Naive thymus-derived CD4-positive, alpha-beta T cell (primary cell): ENCODE data around the gene KSR1. TPM values are rescaled to one million over a fixed set of nuclear protein-coding genes. Genes with fewer than 3 reads are reported as not detected.

Source experiments
- ATAC-seq: fragments of 150-1000 bp; cut with Tn5 transposase; 2 replicates; pipeline ENCODE4 v1.10.0; 2021; ENCODE audit warnings: mild to moderate bottlenecking, moderate library complexity
- CTCF ChIA-PET: fragments of 350-600 bp; sonication (Branson Sonifier 250); formaldehyde crosslinking; loops from one replicate; lab custom pipeline; 2021; ENCODE audit warnings: antibody characterized with exemption; lab: Charles Lee
- POLR2A ChIA-PET: fragments of 350-600 bp; sonication (Branson Sonifier 250); formaldehyde crosslinking; loops from one replicate; lab custom pipeline; 2021; ENCODE audit warnings: antibody characterized with exemption, inconsistent platforms; lab: Charles Lee
- DNase-seq, 9 donors: peaks; one replicate each; pipeline versions ENCODE4 v3.0.0 to v3.0.0-alpha.2; 2020 to 2022; ENCODE audit warnings: mixed read lengths in 1 of 9
- H3K27ac ChIP-seq: one replicate; pipeline ENCODE4 v1.7.0; 2013; ENCODE audit warnings: mild to moderate bottlenecking, low read depth, low read length, moderate library complexity
- H3K27me3 ChIP-seq, 2 donors: one replicate each; pipeline ENCODE4 v1.7.0; 2013; ENCODE audit warnings: low read length in 2 of 2, mild to moderate bottlenecking in 2 of 2, moderate library complexity in 2 of 2; ENCODE audit not compliant: control insufficient read depth in 2 of 2, insufficient read depth in 2 of 2
- H3K36me3 ChIP-seq, 3 experiments: 1 replicate in 2 of 3; 2 replicates in 1 of 3; pipeline ENCODE4 v1.7.0; 2013; ENCODE audit warnings: low read length in 3 of 3, mild to moderate bottlenecking in 3 of 3, moderate library complexity in 1 of 3; ENCODE audit not compliant: insufficient read depth in 3 of 3, control insufficient read depth in 2 of 3
- H3K4me1 ChIP-seq, 2 donors: one replicate each; pipeline ENCODE4 v1.7.0; 2013; ENCODE audit warnings: low read length in 2 of 2, mild to moderate bottlenecking in 2 of 2, moderate library complexity in 1 of 2; ENCODE audit not compliant: control insufficient read depth in 2 of 2, insufficient read depth in 2 of 2
- H3K4me3 ChIP-seq: 2 replicates; pipeline ENCODE4 v1.7.0; 2013; ENCODE audit warnings: mild to moderate bottlenecking, low read length
- H3K9me3 ChIP-seq, 3 experiments: 1 replicate in 2 of 3; 2 replicates in 1 of 3; pipeline ENCODE4 v1.7.0; 2013; ENCODE audit warnings: low read length in 3 of 3; ENCODE audit not compliant: control insufficient read depth in 2 of 3
- H3K27ac Mint-ChIP-seq, 9 donors: one replicate each; pipeline ENCODE4 v1.8.0; 2020 to 2022; ENCODE audit warnings: mixed read lengths in 9 of 9, mild to moderate bottlenecking in 8 of 9, moderate library complexity in 5 of 9, inconsistent platforms in 2 of 9
- H3K27me3 Mint-ChIP-seq, 5 donors: one replicate each; pipeline ENCODE4 v1.8.0; 2021 to 2022; ENCODE audit warnings: mixed read lengths in 5 of 5, mild to moderate bottlenecking in 1 of 5
- H3K36me3 Mint-ChIP-seq, 5 donors: one replicate each; pipeline ENCODE4 v1.8.0; 2020 to 2022; ENCODE audit warnings: mixed read lengths in 5 of 5, mild to moderate bottlenecking in 3 of 5, inconsistent platforms in 1 of 5
- H3K4me1 Mint-ChIP-seq, 7 donors: one replicate each; pipeline ENCODE4 v1.8.0; 2020 to 2022; ENCODE audit warnings: mixed read lengths in 7 of 7, mild to moderate bottlenecking in 3 of 7, inconsistent platforms in 1 of 7
- H3K4me3 Mint-ChIP-seq, 10 donors: one replicate each; pipeline ENCODE4 v1.8.0; 2020 to 2022; ENCODE audit warnings: mild to moderate bottlenecking in 10 of 10, mixed read lengths in 10 of 10, moderate library complexity in 6 of 10, inconsistent platforms in 2 of 10
- H3K9me3 Mint-ChIP-seq, 11 donors: one replicate each; pipeline ENCODE4 v1.8.0; 2020 to 2022; ENCODE audit warnings: mixed read lengths in 11 of 11, mild to moderate bottlenecking in 4 of 11, inconsistent platforms in 1 of 11, moderate library complexity in 1 of 11
- intact Hi-C, 2 donors: fragments of 100-400 bp; cut with micrococcal nuclease; formaldehyde crosslinking; loops; one replicate each; pipeline ENCODE4 v1.15.1; 2023
- polyA plus RNA-seq, 2 donors: library from polyadenylated mRNA; unstranded; fragments of 300-500 nt; fragmentation: Illumina TruSeq; gene quantifications; one replicate each; pipeline ENCODE4 v1.2.3, GENCODE V29; 2021
- total RNA-seq, 6 experiments: library from RNA in 5 of 6; stranded (reverse) in 5 of 6; gene quantifications; 1 replicate in 5 of 6; 2 replicates in 1 of 6; pipeline ENCODE4 v1.2.3 and lab custom pipeline; 2021 to 2026

KSR1 gene
- total and polyA plus RNA-seq, 7 experiments from 2014 or later = 0.52 to 96.4 (median 23.3) TPM

DNA sequence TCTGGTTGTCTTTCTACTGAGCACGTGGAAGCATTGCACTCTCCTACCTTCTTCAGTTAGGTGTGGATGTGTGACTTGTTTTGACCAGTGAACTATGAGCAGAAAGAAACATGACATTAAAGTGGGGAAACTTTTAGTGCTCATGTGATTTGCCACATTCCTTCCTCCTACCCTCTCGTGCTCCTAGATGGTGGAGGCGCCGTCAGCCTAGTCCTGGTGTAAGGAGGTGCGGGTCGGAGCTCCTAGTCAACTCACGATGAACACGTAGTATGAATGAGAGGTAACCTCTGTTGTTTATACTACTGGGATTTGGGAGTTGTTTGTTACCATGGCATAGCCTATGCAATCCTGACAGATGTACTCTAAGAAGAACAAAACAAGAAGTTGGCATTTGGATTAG is 47.4 kb downstream of the KSR1 start:
- H3K9me3 ChIP-seq = no peaks in the 10 kb centered on the region
- intact Hi-C loops = no loop called here
- peaks cover 0 to 36% (median 31%) of the 10 kb centered on the region in 5 donors for H3K36me3 Mint-ChIP-seq

DNA sequence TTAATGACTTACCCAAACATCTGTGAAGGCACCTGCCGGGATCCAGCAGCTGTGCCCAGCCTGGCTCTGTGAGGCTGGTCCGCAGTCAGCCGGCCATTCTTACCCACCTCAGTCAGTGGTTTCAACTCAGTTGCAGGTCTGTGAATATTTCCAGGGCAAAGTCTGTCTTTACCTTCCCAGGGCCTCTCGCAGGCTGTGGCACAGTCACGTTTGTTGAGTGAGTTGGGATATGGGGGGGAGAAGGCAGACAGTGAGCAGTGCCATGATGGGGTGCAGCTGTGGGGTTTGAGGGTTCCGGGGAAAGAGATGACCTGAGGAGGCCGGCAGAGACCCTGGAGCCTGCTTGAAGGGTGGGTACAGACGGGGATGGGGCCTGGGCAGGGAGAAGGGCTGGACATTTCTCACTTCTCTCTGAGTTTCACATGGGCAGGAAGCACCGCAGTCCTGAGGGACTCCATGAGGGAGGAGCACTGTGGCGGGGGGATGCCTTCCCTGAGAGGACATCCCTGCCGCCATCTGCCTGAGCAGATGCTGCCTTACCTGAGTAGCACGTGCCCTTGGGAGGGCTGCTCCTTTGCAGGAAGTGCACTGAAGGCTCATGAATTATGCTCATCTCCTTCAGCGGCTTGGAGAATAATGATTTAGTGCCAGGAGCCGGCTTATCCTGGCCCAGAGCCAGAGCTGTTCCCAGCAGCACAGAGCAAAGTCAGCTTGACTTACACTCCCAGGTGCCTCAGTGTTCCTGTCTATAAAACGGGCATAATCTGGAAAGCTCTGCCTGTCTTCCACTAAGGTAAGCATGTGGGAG is 48.1 kb downstream of the KSR1 start:
- no peak overlapping the region for H3K4me3 ChIP-seq
- intact Hi-C loops = no loop called here
- Mint-ChIP-seq H3K4me1 (peaks cover 0 to 45% (median 4%) of the 10 kb centered on the region in 7 donors), H3K9me3 (peaks cover 0 to 17% (median 9%) of the 10 kb centered on the region in 11 donors), H3K27me3 (no peaks in the 10 kb centered on the region), H3K27ac (no peak overlapping the region), H3K4me3 (no peak overlapping the region), H3K36me3 (peaks cover 0 to 29% (median 25%) of the 10 kb centered on the region in 5 donors)
- ATAC-seq (no peak), DNase-seq (no peak)
- ChIA-PET POLR2A (no interaction called here), CTCF (no interaction called here)
- no peaks in the 10 kb centered on the region for H3K4me1 ChIP-seq
- no peak overlapping the region for H3K27ac ChIP-seq
- H3K9me3 ChIP-seq = no peaks in the 10 kb centered on the region
- no peaks in the 10 kb centered on the region for H3K27me3 ChIP-seq
- no peaks in the 10 kb centered on the region for H3K36me3 ChIP-seq

More for the DNA sequence above, 47.4 kb downstream of the KSR1 start:
- H3K27me3 Mint-ChIP-seq = no peaks in the 10 kb centered on the region
- H3K36me3 ChIP-seq = no peaks in the 10 kb centered on the region
- peaks cover 0 to 17% (median 9%) of the 10 kb centered on the region in 11 donors for H3K9me3 Mint-ChIP-seq
- H3K27ac ChIP-seq = no peak overlapping the region
- peaks cover 0 to 45% (median 7%) of the 10 kb centered on the region in 7 donors for H3K4me1 Mint-ChIP-seq
- ATAC-seq (no peak), DNase-seq (no peak)
- no peak overlapping the region for H3K27ac Mint-ChIP-seq
- H3K4me3 ChIP-seq = no peak overlapping the region
- CTCF ChIA-PET = no interaction called here
- H3K4me1 ChIP-seq = no peaks in the 10 kb centered on the region
- H3K27me3 ChIP-seq = no peaks in the 10 kb centered on the region
- POLR2A ChIA-PET = no interaction called here
- H3K4me3 Mint-ChIP-seq = no peak overlapping the region

- ChIA-PET POLR2A (no interaction called here), CTCF (no interaction called here)
- Histone ChIP-seq H3K9me3 (no peaks in the 10 kb centered on the region), H3K27me3 (no peaks in the 10 kb centered on the region), H3K4me3 (no peak overlapping the region), H3K36me3 (no peaks in the 10 kb centered on the region), H3K27ac (no peak overlapping the region), H3K4me1 (no peaks in the 10 kb centered on the region)
- peaks cover 0 to 61% (median 8%) of the 10 kb centered on the region in 7 donors for H3K4me1 Mint-ChIP-seq
- H3K4me3 Mint-ChIP-seq = no peak overlapping the region
- H3K9me3 Mint-ChIP-seq = peaks cover 0 to 2% (median 0%) of the 10 kb centered on the region in 11 donors
- no peak for DNase-seq
- no peaks in the 10 kb centered on the region for H3K27me3 Mint-ChIP-seq
- ATAC-seq = no peak
- peaks cover 0 to 15% (median 8%) of the 10 kb centered on the region in 5 donors for H3K36me3 Mint-ChIP-seq
- intact Hi-C loops = no loop called here
- peak overlapping the region in 1 of 9 donors; percentile 52 for H3K27ac Mint-ChIP-seq
Observed at GRCh38 chr17:27506348-27507218, 50.3 kb downstream of the KSR1 start.

- no peaks in the 10 kb centered on the region for H3K27me3 ChIP-seq
- Mint-ChIP-seq H3K36me3 (peaks cover 0 to 2% (median 0%) of the 10 kb centered on the region in 5 donors), H3K4me1 (peaks cover 0 to 50% (median 0%) of the 10 kb centered on the region in 7 donors), H3K9me3 (no peaks in the 10 kb centered on the region), H3K4me3 (no peak overlapping the region), H3K27ac (peak overlapping the region in 1 of 9 donors; percentile 67), H3K27me3 (no peaks in the 10 kb centered on the region)
- ATAC-seq (no peak), DNase-seq (no peak)
- no peaks in the 10 kb centered on the region for H3K36me3 ChIP-seq
- H3K9me3 ChIP-seq = no peaks in the 10 kb centered on the region
- no peak overlapping the region for H3K4me3 ChIP-seq
- intact Hi-C loops = no loop called here
- POLR2A ChIA-PET = no interaction called here
- CTCF ChIA-PET = no interaction called here
- H3K27ac ChIP-seq = no peak overlapping the region
- no peaks in the 10 kb centered on the region for H3K4me1 ChIP-seq
Observed at GRCh38 chr17:27511168-27511883, 55.1 kb downstream of the KSR1 start.

DNA sequence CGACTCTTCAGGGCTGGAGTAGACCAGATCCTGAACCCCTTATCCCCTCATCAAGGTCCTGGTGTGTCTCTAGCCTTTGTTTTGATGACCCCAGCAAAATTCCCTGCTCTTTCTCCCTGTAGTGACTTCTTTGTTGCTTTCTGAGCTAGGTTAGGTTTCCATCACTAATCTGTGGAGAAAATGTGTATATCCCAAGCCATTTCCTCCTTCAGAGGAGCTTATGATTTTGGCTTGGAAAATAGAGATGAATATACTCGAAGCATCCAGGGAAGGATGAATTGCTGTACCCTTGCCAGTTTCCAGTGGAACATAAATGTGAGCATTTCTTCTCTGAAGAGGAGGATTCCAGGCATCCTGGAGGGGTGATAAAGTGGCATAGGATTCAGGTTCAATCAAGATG is 55.8 kb downstream of the KSR1 start:
- no peak overlapping the region for H3K27ac ChIP-seq
- DNase-seq (no peak), ATAC-seq (no peak)
- no peaks in the 10 kb centered on the region for H3K4me1 ChIP-seq
- H3K4me3 Mint-ChIP-seq = no peak overlapping the region
- H3K27me3 ChIP-seq = no peaks in the 10 kb centered on the region
- H3K27ac Mint-ChIP-seq = no peak overlapping the region
- H3K4me3 ChIP-seq = no peak overlapping the region
- H3K9me3 ChIP-seq = no peaks in the 10 kb centered on the region
- H3K36me3 ChIP-seq = no peaks in the 10 kb centered on the region
- ChIA-PET POLR2A (no interaction called here), CTCF (no interaction called here)
- no peaks in the 10 kb centered on the region for H3K9me3 Mint-ChIP-seq
- intact Hi-C loops = no loop called here
- H3K36me3 Mint-ChIP-seq = no peaks in the 10 kb centered on the region
- H3K27me3 Mint-ChIP-seq = no peaks in the 10 kb centered on the region
- H3K4me1 Mint-ChIP-seq = peaks cover 0 to 45% (median 0%) of the 10 kb centered on the region in 7 donors

- intact Hi-C loops = no loop called here
- ATAC-seq = no peak
- Mint-ChIP-seq H3K27me3 (no peaks in the 10 kb centered on the region), H3K9me3 (no peaks in the 10 kb centered on the region), H3K4me1 (peaks cover 0 to 47% (median 0%) of the 10 kb centered on the region in 7 donors), H3K4me3 (no peak overlapping the region), H3K27ac (no peak overlapping the region), H3K36me3 (no peaks in the 10 kb centered on the region)
- H3K4me1 ChIP-seq = no peaks in the 10 kb centered on the region
- no peaks in the 10 kb centered on the region for H3K9me3 ChIP-seq
- no peak for DNase-seq
- H3K27ac ChIP-seq = no peak overlapping the region
- no peak overlapping the region for H3K4me3 ChIP-seq
- ChIA-PET CTCF (no interaction called here), POLR2A (no interaction called here)
- H3K27me3 ChIP-seq = no peaks in the 10 kb centered on the region
- no peaks in the 10 kb centered on the region for H3K36me3 ChIP-seq
Observed at GRCh38 chr17:27512511-27513346, 56.5 kb downstream of the KSR1 start.
